Immature natural killer cell (primary cell): ENCODE results near the gene ZGPAT. TPM values are rescaled to one million over a fixed set of nuclear protein-coding genes. Genes with fewer than 3 reads are reported as not detected.
A peak's percentile ranks its signal among the peaks of the same experiment; 100 is the strongest.
"Not testable (repeated sequence)": the region's sequence is repeated elsewhere in the genome, so short reads cannot be mapped to it uniquely, and the experiment has no call there.

Experiments
- DNase-seq, 3 donors: peaks; one replicate each; pipeline ENCODE4 v3.0.0; 2022; ENCODE audit warnings: mixed read lengths in 1 of 3
- H3K27ac Mint-ChIP-seq, 6 donors: one replicate each; pipeline ENCODE4 v1.8.0; 2020; ENCODE audit warnings: mixed read lengths in 6 of 6, mild to moderate bottlenecking in 5 of 6, inconsistent platforms in 4 of 6, moderate library complexity in 3 of 6
- H3K27me3 Mint-ChIP-seq, 3 donors: one replicate each; pipeline ENCODE4 v1.8.0; 2020 to 2021; ENCODE audit warnings: low read depth in 3 of 3, mild to moderate bottlenecking in 3 of 3, mixed read lengths in 3 of 3, moderate library complexity in 3 of 3, inconsistent platforms in 1 of 3
- H3K36me3 Mint-ChIP-seq, 3 donors: one replicate each; pipeline ENCODE4 v1.8.0; 2020; ENCODE audit warnings: mixed read lengths in 3 of 3, inconsistent platforms in 2 of 3, mild to moderate bottlenecking in 2 of 3
- H3K4me1 Mint-ChIP-seq, 2 donors: one replicate each; pipeline ENCODE4 v1.8.0; 2020; ENCODE audit warnings: inconsistent platforms in 2 of 2, mild to moderate bottlenecking in 2 of 2, mixed read lengths in 2 of 2, moderate library complexity in 1 of 2
- H3K4me3 Mint-ChIP-seq, 5 donors: one replicate each; pipeline ENCODE4 v1.8.0; 2020; ENCODE audit warnings: mild to moderate bottlenecking in 5 of 5, mixed read lengths in 5 of 5, inconsistent platforms in 3 of 5, moderate library complexity in 3 of 5
- H3K9me3 Mint-ChIP-seq, 6 donors: one replicate each; pipeline ENCODE4 v1.8.0; 2020; ENCODE audit warnings: mild to moderate bottlenecking in 6 of 6, mixed read lengths in 6 of 6, inconsistent platforms in 4 of 6, moderate library complexity in 3 of 6
- polyA plus RNA-seq, 3 donors: library from polyadenylated mRNA; unstranded; fragments of 300-500 nt; fragmentation: Illumina TruSeq; gene quantifications; one replicate each; pipeline ENCODE4 v1.2.3, GENCODE V29; 2021

Gene ZGPAT, protein sequence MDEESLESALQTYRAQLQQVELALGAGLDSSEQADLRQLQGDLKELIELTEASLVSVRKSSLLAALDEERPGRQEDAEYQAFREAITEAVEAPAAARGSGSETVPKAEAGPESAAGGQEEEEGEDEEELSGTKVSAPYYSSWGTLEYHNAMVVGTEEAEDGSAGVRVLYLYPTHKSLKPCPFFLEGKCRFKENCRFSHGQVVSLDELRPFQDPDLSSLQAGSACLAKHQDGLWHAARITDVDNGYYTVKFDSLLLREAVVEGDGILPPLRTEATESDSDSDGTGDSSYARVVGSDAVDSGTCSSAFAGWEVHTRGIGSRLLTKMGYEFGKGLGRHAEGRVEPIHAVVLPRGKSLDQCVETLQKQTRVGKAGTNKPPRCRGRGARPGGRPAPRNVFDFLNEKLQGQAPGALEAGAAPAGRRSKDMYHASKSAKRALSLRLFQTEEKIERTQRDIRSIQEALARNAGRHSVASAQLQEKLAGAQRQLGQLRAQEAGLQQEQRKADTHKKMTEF
- polyA plus RNA-seq: 10 to 100 TPM; 26.6 to 64.1 (median 33.9) TPM

DNA sequence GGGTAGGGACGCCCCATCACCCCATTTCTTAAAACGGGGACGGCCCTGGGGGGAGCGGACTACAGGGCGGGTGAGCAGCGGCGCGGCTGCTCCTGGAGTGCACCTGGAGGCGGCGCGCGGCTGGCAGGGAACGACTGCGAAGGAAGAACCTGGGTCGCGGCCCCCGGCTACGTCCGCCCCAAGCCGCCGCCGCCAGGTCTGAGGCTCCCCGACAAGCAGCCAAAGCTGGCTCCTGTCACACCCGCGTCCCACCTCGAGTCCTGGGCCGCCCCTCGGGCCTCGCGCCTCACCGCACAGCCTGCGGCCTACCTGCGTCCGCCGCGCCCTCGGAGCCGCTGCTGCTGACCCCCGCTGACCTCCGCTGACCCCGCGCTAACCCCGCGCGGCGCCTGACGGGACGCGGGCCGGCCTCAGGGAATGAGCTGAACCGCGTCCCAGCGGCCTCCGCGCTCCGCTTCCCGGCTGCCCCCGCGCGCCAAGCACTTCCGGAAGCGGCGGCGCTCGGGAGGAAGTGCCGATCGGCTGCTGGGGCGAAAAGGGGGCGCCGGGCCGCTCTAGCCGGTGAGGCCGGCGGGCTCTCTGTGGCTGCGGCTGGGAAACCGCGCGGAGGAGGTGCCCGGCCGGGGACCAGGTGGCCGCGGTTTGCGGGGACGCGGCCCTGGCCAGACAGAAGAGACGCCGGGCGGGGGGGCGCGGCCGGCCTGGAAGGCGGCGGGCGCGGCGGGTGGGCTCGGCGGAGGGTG is at the start of gene ZGPAT, which contains the start of gene ARFRP1:
Gene ZGPAT (plus strand): TSS at position 482 of the 743 bp plus-strand sequence. CDS start 542 bp downstream, outside the sequence.
Gene ARFRP1 (minus strand): TSS at position 419 of the 743 bp plus-strand sequence. CDS start 885 bp downstream, outside the sequence.
- Mint-ChIP-seq H3K9me3 (no peaks in the 10 kb centered on the region), H3K27ac (peak within 1 kb of the TSS; percentile 83 to 91 (median 88)), H3K4me1 (peaks cover 51 to 52% of the 10 kb centered on the region in 2 donors), H3K27me3 (peaks cover 0 to 11% (median 5%) of the 10 kb centered on the region in 3 donors), H3K4me3 (peak within 1 kb of the TSS; percentile 84 to 89 (median 85)), H3K36me3 (peaks cover 8 to 29% (median 15%) of the 10 kb centered on the region in 3 donors)
- peak; percentile 85 to 88 (median 88) for DNase-seq

DNA sequence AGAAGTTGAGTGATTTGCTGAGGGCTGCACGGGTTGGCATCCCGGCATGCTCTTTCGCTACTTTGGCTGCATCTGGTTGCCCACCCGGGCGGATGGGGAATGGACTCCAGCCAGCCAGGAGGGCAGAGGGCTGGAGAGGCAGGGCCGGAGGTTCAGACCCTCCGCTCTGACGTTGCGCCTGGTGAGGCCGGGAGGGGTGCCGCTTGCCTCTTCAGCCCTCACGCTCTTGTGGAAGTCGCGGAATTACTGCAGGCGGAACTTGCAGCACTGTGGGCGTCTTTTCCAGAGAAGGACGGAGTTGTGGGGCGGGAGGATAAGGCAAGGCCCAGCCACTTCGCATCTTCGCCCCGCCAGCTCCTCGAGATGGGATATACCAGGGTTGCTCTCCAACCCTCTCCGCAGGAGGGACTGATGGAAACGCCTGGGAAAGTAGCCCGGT is 49.1 kb upstream of the ZGPAT start:
- H3K27ac Mint-ChIP-seq: peak overlapping the region; percentile 88 to 97 (median 94)
- peaks cover 0 to 3% (median 0%) of the 10 kb centered on the region in 6 donors for H3K9me3 Mint-ChIP-seq
- peak overlapping the region; percentile 95 to 97 (median 96) for H3K4me3 Mint-ChIP-seq
- H3K4me1 Mint-ChIP-seq: peaks cover 29% of the 10 kb centered on the region in 2 donors
- no peak for DNase-seq
- peaks cover 9 to 12% (median 11%) of the 10 kb centered on the region in 3 donors for H3K27me3 Mint-ChIP-seq
- peaks cover 3 to 10% (median 4%) of the 10 kb centered on the region in 3 donors for H3K36me3 Mint-ChIP-seq

DNA sequence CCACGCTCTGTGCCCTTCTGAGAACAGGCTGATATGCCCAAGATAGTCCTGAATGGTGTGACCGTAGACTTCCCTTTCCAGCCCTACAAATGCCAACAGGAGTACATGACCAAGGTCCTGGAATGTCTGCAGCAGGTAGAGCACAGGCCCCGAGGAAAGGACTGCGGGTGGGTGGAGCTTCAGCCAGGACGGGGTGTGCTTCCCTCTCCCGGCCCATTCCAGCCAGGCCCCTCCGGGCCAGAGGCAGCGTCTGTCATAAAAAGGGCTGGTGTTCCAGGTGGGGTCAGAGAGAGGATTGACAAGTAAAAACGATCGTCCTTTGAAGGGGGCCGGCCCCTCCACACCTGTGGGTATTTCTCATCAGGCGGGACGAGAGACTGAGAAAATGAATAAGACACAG is 48.5 kb upstream of the ZGPAT start:
- Mint-ChIP-seq H3K27ac (no peak overlapping the region), H3K36me3 (peaks cover 3 to 10% (median 4%) of the 10 kb centered on the region in 3 donors), H3K27me3 (peaks cover 7 to 10% (median 9%) of the 10 kb centered on the region in 3 donors), H3K4me3 (peak overlapping the region; percentile 95 to 97 (median 96)), H3K9me3 (peaks cover 0 to 3% (median 0%) of the 10 kb centered on the region in 6 donors), H3K4me1 (peaks cover 24% of the 10 kb centered on the region in 2 donors)
- DNase-seq: no peak

DNA sequence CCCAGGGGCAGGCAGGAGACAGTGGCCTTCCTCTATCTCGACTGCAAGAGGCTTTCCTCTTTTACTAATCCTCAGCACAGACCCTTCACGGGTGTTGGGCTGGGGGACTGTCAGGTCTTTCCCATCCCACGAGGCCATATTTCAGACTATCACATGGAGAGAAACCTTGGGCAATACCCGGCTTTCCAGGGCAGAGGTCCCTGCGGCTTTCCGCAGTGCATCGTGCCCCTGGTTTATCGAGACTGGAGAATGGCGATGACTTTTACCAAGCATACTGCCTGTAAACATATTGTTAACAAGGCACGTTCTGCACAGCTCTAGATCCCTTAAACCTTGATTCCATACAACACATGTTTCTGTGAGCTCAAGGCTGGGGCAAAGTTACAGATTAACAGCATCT is 47.7 kb upstream of the ZGPAT start:
- peaks cover 24% of the 10 kb centered on the region in 2 donors for H3K4me1 Mint-ChIP-seq
- peaks cover 3 to 13% (median 4%) of the 10 kb centered on the region in 3 donors for H3K36me3 Mint-ChIP-seq

DNA sequence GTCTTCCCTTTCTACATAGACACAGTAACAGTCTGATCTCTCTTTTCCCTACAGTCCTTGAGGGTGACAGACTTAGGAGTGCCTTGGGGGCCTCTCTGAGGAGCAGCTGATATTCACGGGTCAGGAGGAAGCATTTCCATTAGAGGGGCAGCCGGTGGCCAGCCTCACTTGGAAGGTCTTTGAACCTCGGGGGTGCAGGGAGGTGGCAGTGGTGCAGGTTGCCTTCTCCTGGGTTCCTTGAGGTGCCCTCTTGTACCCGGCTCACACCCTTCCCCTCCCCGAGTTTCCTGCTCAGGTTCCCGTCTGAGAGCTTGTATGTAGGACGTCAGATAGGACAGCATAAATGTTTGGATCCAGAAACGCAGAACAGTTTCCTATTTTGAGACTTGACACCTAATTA is 47.2 kb upstream of the ZGPAT start:
- peaks cover 24% of the 10 kb centered on the region in 2 donors for H3K4me1 Mint-ChIP-seq
- peaks cover 0 to 3% (median 0%) of the 10 kb centered on the region in 6 donors for H3K9me3 Mint-ChIP-seq
- H3K4me3 Mint-ChIP-seq: peak overlapping the region in 3 of 5 donors; percentile 24 to 44 (median 41)
- DNase-seq: no peak
- peaks cover 6 to 8% (median 6%) of the 10 kb centered on the region in 3 donors for H3K27me3 Mint-ChIP-seq
- peaks cover 3 to 13% (median 4%) of the 10 kb centered on the region in 3 donors for H3K36me3 Mint-ChIP-seq
- no peak overlapping the region for H3K27ac Mint-ChIP-seq

More for the DNA sequence above, 47.7 kb upstream of the ZGPAT start:
- H3K4me3 Mint-ChIP-seq: peak overlapping the region; percentile 17 to 97 (median 49)
- H3K27ac Mint-ChIP-seq, H3K27me3 Mint-ChIP-seq, H3K9me3 Mint-ChIP-seq, DNase-seq: not testable (repeated sequence)

DNA sequence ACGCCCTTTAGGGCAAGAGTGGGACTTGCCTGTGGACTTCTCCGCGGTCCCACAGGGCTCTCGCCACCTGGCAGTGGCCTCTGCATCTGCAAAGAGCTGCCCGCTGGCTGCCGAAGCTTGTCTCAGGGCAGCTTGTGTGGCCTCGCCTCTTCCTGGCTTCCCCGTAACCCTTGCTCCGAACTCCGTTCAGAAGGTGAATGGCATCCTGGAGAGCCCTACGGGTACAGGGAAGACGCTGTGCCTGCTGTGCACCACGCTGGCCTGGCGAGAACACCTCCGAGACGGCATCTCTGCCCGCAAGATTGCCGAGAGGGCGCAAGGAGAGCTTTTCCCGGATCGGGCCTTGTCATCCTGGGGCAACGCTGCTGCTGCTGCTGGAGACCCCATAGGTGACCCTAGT is 46.7 kb upstream of the ZGPAT start:
- Mint-ChIP-seq H3K27me3 (peaks cover 6 to 8% (median 6%) of the 10 kb centered on the region in 3 donors), H3K36me3 (peaks cover 3 to 13% (median 4%) of the 10 kb centered on the region in 3 donors), H3K4me1 (peaks cover 24% of the 10 kb centered on the region in 2 donors), H3K27ac (no peak overlapping the region), H3K9me3 (peaks cover 0 to 3% (median 0%) of the 10 kb centered on the region in 6 donors), H3K4me3 (no peak overlapping the region)
- no peak for DNase-seq

DNA sequence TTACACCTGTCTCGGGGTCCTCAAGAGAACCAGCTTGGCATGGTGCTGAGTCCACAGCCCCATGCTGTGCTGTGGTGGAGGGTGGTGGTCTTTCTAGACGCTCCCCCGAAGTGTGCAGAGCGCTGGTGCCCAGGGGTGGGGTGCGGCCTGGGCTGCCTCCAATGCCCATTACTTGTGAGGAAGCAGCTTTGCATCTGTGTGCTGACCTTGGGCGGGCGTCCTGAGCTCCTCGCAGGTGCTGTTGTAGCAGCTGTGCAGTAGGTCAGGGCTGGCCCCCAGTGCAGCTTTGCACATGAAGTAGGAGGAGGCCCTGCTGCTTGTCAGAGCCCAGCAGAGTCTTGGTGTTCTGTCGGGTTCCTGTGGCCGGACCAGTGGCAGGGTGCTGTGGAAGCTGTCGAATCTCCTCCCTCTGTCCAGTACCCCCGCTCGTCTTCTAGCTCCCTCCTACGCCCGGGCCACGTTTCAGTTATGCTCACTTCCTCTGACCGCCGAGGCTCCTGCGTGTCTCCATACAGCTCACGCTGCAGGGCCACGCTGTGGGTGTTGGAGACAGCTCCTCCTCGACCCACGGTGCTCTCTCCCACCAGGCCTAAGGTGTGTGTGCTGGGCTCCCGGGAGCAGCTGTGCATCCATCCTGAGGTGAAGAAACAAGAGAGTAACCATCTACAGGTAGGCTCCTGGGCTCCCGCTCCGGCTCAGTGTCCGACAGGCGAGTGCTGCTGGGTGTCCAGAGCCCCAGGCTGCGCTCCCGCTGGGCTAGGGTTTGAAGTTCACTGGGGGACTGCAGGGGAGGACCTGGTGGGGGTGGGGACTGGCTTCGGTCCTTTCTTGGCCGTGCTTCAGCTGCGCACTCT is 45.7 kb upstream of the ZGPAT start:
- H3K4me3 Mint-ChIP-seq: no peak overlapping the region
- H3K4me1 Mint-ChIP-seq: peaks cover 24% of the 10 kb centered on the region in 2 donors
- peaks cover 6 to 10% (median 6%) of the 10 kb centered on the region in 3 donors for H3K27me3 Mint-ChIP-seq
- H3K36me3 Mint-ChIP-seq: peaks cover 4 to 13% (median 6%) of the 10 kb centered on the region in 3 donors
- no peak overlapping the region for H3K27ac Mint-ChIP-seq
- peaks cover 0 to 3% (median 0%) of the 10 kb centered on the region in 6 donors for H3K9me3 Mint-ChIP-seq
- DNase-seq: no peak

DNA sequence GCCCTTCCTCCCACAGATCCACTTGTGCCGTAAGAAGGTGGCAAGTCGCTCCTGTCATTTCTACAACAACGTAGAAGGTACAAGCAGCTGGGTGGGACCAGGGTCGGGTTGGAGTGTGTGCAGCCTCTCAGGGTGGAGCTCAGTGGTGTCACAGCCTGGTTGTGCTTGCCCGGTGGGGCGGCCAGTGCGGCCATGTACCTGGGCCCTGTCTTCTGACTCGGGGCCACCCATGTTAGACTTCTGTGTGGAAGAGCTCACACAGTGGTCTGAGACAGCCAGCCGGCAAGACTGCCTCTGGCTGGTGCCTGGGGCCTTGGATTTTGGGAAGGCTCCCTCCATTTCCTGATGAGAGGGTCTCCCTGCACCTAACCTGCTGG is 45.0 kb upstream of the ZGPAT start:
- Mint-ChIP-seq H3K27ac (no peak overlapping the region), H3K4me1 (peaks cover 22 to 23% of the 10 kb centered on the region in 2 donors)

DNA sequence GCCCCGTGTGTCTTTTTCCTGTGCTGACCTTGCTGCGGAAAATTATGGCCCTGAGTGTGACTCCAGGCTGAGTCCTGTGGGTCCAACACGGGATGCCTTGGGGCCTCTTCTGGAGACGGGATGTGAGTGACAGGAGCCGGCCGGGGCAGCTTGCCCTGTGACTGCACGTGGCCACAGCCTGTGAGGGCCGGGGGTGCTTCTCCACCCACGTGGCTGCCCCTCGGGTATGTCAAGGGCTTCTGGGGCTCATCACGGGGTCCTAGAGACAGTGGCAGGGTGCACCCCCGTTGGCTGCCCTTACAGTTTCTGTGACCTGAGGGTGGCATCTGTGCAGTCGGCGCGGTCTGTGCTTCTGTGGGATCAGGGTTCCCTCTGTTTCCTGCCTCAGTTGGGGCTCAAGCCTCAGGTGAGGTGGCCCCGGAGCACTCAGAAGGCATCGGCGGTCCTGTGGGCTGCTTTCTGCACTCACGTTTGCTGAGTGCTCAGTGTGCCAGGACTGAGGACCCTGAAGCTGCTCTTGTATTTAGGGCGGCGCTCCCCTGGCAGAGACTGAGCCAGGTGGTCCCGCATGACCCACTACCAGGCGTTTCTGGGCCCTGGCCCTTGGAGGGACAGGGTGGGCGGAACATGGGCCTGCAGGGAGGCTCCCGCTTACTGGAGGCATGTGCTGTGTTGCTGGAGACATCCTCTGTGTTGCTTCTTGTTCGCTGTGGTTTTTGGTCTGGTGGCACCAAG is 44.3 kb upstream of the ZGPAT start:
- peaks cover 8 to 13% (median 13%) of the 10 kb centered on the region in 3 donors for H3K36me3 Mint-ChIP-seq
- peaks cover 0 to 4% (median 2%) of the 10 kb centered on the region in 3 donors for H3K27me3 Mint-ChIP-seq
- H3K4me1 Mint-ChIP-seq: peaks cover 16% of the 10 kb centered on the region in 2 donors
- DNase-seq: no peak
- no peak overlapping the region for H3K4me3 Mint-ChIP-seq
- H3K27ac Mint-ChIP-seq: no peak overlapping the region
- no peaks in the 10 kb centered on the region for H3K9me3 Mint-ChIP-seq

More for the DNA sequence above, 45.0 kb upstream of the ZGPAT start:
- Mint-ChIP-seq H3K36me3 (peaks cover 4 to 13% (median 8%) of the 10 kb centered on the region in 3 donors), H3K27me3 (peaks cover 4 to 8% (median 6%) of the 10 kb centered on the region in 3 donors), H3K9me3 (peaks cover 0 to 3% (median 0%) of the 10 kb centered on the region in 6 donors), H3K4me3 (no peak overlapping the region)
- DNase-seq: no peak

DNA sequence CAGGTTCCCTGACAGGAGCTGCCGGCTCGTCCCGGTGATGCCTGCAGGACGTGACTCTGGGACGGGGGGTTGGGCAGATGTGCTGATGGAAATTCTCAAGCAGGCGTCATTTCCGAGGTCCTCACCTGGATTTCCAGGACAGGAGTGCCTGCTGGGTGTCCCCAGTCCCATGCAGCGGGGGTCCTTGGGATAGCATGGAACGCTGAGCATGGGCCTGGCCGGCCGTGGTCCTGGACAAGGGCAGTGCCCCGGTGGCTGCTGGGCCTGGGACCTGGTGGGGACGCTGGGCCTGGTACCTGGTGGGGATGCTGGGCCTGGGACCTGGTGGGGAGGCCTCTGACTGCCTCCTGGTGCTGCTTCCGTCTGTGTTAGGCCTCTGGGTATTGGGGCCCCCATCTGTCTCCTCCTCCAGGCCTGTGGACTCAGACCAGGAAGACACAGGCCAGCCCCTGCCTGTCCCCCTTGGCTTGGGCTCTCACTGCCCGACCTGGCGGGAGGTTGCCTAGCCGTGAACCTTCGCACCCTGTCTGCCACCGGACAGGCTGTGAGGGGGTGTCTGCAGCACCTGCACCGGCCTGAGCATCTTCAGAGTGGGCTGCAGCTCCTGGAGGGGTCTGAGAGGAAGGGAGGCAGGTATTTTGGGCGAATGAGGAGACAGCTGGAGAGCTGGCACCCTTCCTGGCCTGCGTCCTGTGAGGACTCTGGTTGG is 43.5 kb upstream of the ZGPAT start:
- no peak overlapping the region for H3K4me3 Mint-ChIP-seq
- H3K36me3 Mint-ChIP-seq: peaks cover 8 to 17% (median 13%) of the 10 kb centered on the region in 3 donors
- no peak overlapping the region for H3K27ac Mint-ChIP-seq

DNA sequence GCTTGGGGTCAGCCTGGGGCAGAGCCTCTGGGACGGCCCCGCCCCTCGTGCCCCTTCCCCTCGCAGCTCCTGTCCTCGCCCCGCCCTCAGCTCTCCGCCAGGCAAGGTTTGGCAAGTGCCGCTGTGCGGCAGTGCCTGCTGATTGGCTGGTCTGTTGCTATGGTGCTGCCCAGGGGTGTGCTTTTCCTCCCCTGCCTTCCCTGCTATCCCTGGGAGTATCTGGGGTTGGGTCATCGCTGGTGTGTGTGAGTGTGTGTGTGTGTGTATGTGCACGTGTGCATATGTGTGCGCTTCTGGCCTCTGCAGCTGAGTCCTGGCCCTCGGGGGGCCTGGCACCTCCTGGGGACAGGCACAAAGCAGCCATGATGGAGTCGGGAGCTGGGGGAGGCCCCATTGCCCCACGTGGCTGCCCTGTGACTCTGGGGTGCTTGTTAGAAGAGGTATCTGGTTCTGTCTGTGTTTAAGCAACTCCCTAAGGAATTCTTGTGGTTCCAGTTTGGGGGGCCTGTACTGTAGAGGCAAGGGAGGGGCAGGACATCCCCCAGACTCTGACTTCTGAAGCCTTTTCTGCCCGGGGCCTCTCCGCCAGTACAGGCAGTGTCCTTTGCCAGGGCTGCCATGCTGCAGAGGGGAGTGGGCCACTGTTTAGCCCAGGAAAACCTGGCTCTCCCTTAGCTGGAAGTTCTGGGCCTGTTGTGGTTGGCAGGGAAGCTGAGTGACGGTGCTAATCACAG is 42.8 kb upstream of the ZGPAT start:
- DNase-seq: no peak
- H3K4me1 Mint-ChIP-seq: peaks cover under 1 to 4% of the 10 kb centered on the region in 2 donors
- peaks cover 0 to 4% (median 2%) of the 10 kb centered on the region in 3 donors for H3K27me3 Mint-ChIP-seq
- H3K4me3 Mint-ChIP-seq: no peak overlapping the region
- no peak overlapping the region for H3K27ac Mint-ChIP-seq
- H3K36me3 Mint-ChIP-seq: peaks cover 8 to 15% (median 8%) of the 10 kb centered on the region in 3 donors
- H3K9me3 Mint-ChIP-seq: no peaks in the 10 kb centered on the region

More for the DNA sequence above, 43.5 kb upstream of the ZGPAT start:
- Mint-ChIP-seq H3K27me3 (peaks cover 0 to 4% (median 2%) of the 10 kb centered on the region in 3 donors), H3K4me1 (peaks cover 8 to 9% of the 10 kb centered on the region in 2 donors), H3K9me3 (no peaks in the 10 kb centered on the region)
- DNase-seq: no peak
